SK-N-SH (cell line): ENCODE results near the gene PDZD2. TPM values are rescaled to one million over a fixed set of nuclear protein-coding genes. Genes with fewer than 3 reads are reported as not detected.

Source experiments
- CTCF ChIA-PET: fragments of 300-600, 350-600 bp; formaldehyde crosslinking; extraction: SDS; loops from one replicate; lab custom pipeline; 2021; lab: Yijun Ruan, JAX
- POLR2A ChIA-PET: fragments of 350-600 bp; sonication (Branson Sonifier 250); formaldehyde crosslinking; extraction: SDS; loops from one replicate; lab custom pipeline; 2020; ENCODE audit warnings: antibody characterized with exemption, inconsistent platforms; lab: Yijun Ruan, JAX
- DNase-seq: peaks from one replicate; pipeline ENCODE4 v3.0.0; 2012
- H2AFZ ChIP-seq: fragments of 200-600 bp; sonication (generic); 2 replicates; pipeline ENCODE4 v1.8.1; 2016; ENCODE audit warnings: antibody characterized with exemption, mild to moderate bottlenecking, low read depth
- H3F3A ChIP-seq: fragments of 200-600 bp; sonication (generic); replicated peaks from 2 replicates; pipeline ENCODE3; 2016; ENCODE audit warnings: antibody characterized with exemption, mild to moderate bottlenecking; ENCODE audit not compliant: insufficient read depth
- H3K27ac ChIP-seq, 2 experiments: fragments of 200-500 bp in 1 of 2; fragments of 200-600 bp in 1 of 2; sonication (Bioruptor generic) in 1 of 2; sonication (generic), shearing (Covaris generic) in 1 of 2; 2 replicates each; pipeline versions ENCODE4 v1.5.1 to v1.6.1; 2014 to 2016; ENCODE audit warnings: low read depth in 2 of 2, inconsistent platforms in 1 of 2, low read length in 1 of 2, mild to moderate bottlenecking in 1 of 2, mixed read lengths in 1 of 2
- H3K27me3 ChIP-seq: fragments of 200-600 bp; sonication (generic), shearing (Covaris generic); 2 replicates; pipeline ENCODE4 v1.6.1; 2016; ENCODE audit warnings: mixed run types; ENCODE audit not compliant: insufficient read depth
- H3K36me3 ChIP-seq, 2 experiments: fragments of 200-500 bp in 1 of 2; fragments of 200-600 bp in 1 of 2; sonication (Bioruptor generic) in 1 of 2; sonication (generic) in 1 of 2; replicated peaks in 1 of 2; 2 replicates each; pipeline versions ENCODE3 to v1.5.1; 2014 to 2016; ENCODE audit warnings: low read length in 1 of 2, mild to moderate bottlenecking in 1 of 2; ENCODE audit not compliant: insufficient read depth in 2 of 2, control insufficient read depth in 1 of 2
- H3K4me1 ChIP-seq, 2 experiments: fragments of 200-500 bp in 1 of 2; fragments of 200-600 bp in 1 of 2; sonication (Bioruptor generic) in 1 of 2; sonication (generic), shearing (Covaris generic) in 1 of 2; 2 replicates each; pipeline versions ENCODE4 v1.5.1 to v1.6.1; 2014 to 2016; ENCODE audit warnings: low read depth in 1 of 2, low read length in 1 of 2, mixed run types in 1 of 2; ENCODE audit not compliant: insufficient read depth in 2 of 2, control insufficient read depth in 1 of 2
- H3K4me2 ChIP-seq: fragments of 200-600 bp; sonication (generic), shearing (Covaris generic); 2 replicates; pipeline ENCODE4 v1.6.1; 2017; ENCODE audit warnings: mixed run types
- H3K4me3 ChIP-seq, 2 experiments: fragments of 200-500 bp in 1 of 2; fragments of 200-600 bp in 1 of 2; sonication (Bioruptor generic) in 1 of 2; sonication (generic), shearing (Covaris generic) in 1 of 2; 2 replicates each; pipeline versions ENCODE4 v1.5.1 to v1.8.1; 2014 to 2016; ENCODE audit warnings: low read depth in 2 of 2, inconsistent platforms in 1 of 2, low read length in 1 of 2, mild to moderate bottlenecking in 1 of 2, mixed read lengths in 1 of 2, moderate library complexity in 1 of 2
- H3K79me2 ChIP-seq: fragments of 200-600 bp; sonication (generic); 2 replicates; pipeline ENCODE4 v1.8.1; 2017; ENCODE audit warnings: mild to moderate bottlenecking; ENCODE audit not compliant: insufficient read depth
- H3K9ac ChIP-seq: fragments of 200-600 bp; sonication (generic); 2 replicates; pipeline ENCODE4 v1.6.1; 2017; ENCODE audit warnings: mixed run types
- H3K9me2 ChIP-seq: fragments of 200-600 bp; sonication (generic); 2 replicates; pipeline ENCODE4 v1.6.1; 2017; ENCODE audit warnings: mixed run types
- H3K9me3 ChIP-seq: fragments of 200-600 bp; sonication (generic); 2 replicates; pipeline ENCODE4 v1.6.1; 2017; ENCODE audit warnings: mixed run types, mild to moderate bottlenecking, moderate library complexity
- H4K20me1 ChIP-seq: fragments of 200-600 bp; sonication (generic); 2 replicates; pipeline ENCODE4 v1.6.1; 2017; ENCODE audit warnings: mild to moderate bottlenecking, mixed run types; ENCODE audit not compliant: insufficient read depth
- CHD2 ChIP-seq: fragments of 150-350 bp; IDR thresholded peaks from 2 replicates; pipeline ENCODE4 v1.6.1; 2018; ENCODE audit warnings: low read length; ENCODE audit not compliant: partially characterized antibody
- ELF1 ChIP-seq: IDR thresholded peaks from 2 replicates; pipeline ENCODE4 v1.4.0; 2012
- EP300 ChIP-seq, 2 experiments: IDR thresholded peaks; 2 replicates each; pipeline versions ENCODE4 v1.4.0 to v1.6.1; 2012; ENCODE audit warnings: borderline replicate concordance in 1 of 2, low read depth in 1 of 2, low read length in 1 of 2
- FOSL2 ChIP-seq: IDR thresholded peaks from 2 replicates; pipeline ENCODE4 v1.4.0; 2012; ENCODE audit warnings: low read depth, mild to moderate bottlenecking, moderate library complexity, borderline replicate concordance
- FOXJ3 ChIP-seq: sonication (generic); formaldehyde crosslinking; IDR thresholded peaks from 2 replicates; pipeline ENCODE4 v1.5.1; 2020; ENCODE audit warnings: mild to moderate bottlenecking, missing genetic modification reagents
- FOXM1 ChIP-seq: IDR thresholded peaks from 2 replicates; pipeline ENCODE4 v1.4.0; 2012; ENCODE audit warnings: low read depth, mild to moderate bottlenecking
- GABPA ChIP-seq: IDR thresholded peaks from 2 replicates; pipeline ENCODE4 v1.4.0; 2012; ENCODE audit warnings: low read depth, mild to moderate bottlenecking
- JUND ChIP-seq: IDR thresholded peaks from 2 replicates; pipeline ENCODE4 v1.4.0; 2012
- MXI1 ChIP-seq: IDR thresholded peaks from 2 replicates; pipeline ENCODE4 v1.6.1; 2012; ENCODE audit warnings: mild to moderate bottlenecking, low read depth, low read length, improper control_type of control experiment
- NFIC ChIP-seq: IDR thresholded peaks from 2 replicates; pipeline ENCODE4 v1.4.0; 2012; ENCODE audit warnings: borderline replicate concordance
- NRF1 ChIP-seq: IDR thresholded peaks from 2 replicates; pipeline ENCODE4 v1.6.1; 2012; ENCODE audit warnings: low read depth, mild to moderate bottlenecking, low read length
- PBX3 ChIP-seq: IDR thresholded peaks from 2 replicates; pipeline ENCODE4; 2012
- POLR2AphosphoS5 ChIP-seq: IDR thresholded peaks from 2 replicates; pipeline ENCODE4 v1.6.1; 2012; ENCODE audit warnings: low read depth, low read length
- RCOR1 ChIP-seq: fragments of 150-350 bp; IDR thresholded peaks from 2 replicates; pipeline ENCODE4 v1.6.1; 2017; ENCODE audit warnings: antibody characterized with exemption, low read length
- REST ChIP-seq: IDR thresholded peaks from 2 replicates; pipeline ENCODE4 v1.6.1; 2012; ENCODE audit warnings: mild to moderate bottlenecking, low read depth, low read length, moderate library complexity
- SIN3A ChIP-seq: IDR thresholded peaks from 2 replicates; pipeline ENCODE4 v1.6.1; 2012; ENCODE audit warnings: low read depth, mild to moderate bottlenecking, low read length, moderate library complexity, borderline replicate concordance
- SMC3 ChIP-seq: IDR thresholded peaks from 2 replicates; pipeline ENCODE4 v1.6.1; 2012; ENCODE audit warnings: low read depth, low read length, improper control_type of control experiment
- TAF1 ChIP-seq: IDR thresholded peaks from 2 replicates; pipeline ENCODE4 v1.6.1; 2012; ENCODE audit warnings: low read depth, mild to moderate bottlenecking, low read length, moderate library complexity, borderline replicate concordance
- USF1 ChIP-seq: IDR thresholded peaks from 2 replicates; pipeline ENCODE4 v1.4.0; 2012; ENCODE audit warnings: low read depth, borderline replicate concordance
- YY1 ChIP-seq: IDR thresholded peaks from 2 replicates; pipeline ENCODE4 v1.4.0; 2012; ENCODE audit warnings: low read depth, mild to moderate bottlenecking
- WGBS: methylation state at CpG from one replicate; pipeline ENCODE4 v1.1.6; 2017; ENCODE audit warnings: low lambda C conversion rate; 5-methylcytosine and 5-hydroxymethylcytosine counted together
- polyA plus RNA-seq, 3 experiments: library from polyadenylated mRNA; depleted of rRNA; stranded (reverse); fragments of >200 nt; gene quantifications; 2 replicates each; pipeline ENCODE4 v1.2.3, GENCODE V29; 2012
- TF ChIP-seq, protein P1 (sequence below): fragments of 150-350 bp; IDR thresholded peaks from 2 replicates; pipeline ENCODE4 v1.6.1; 2017; ENCODE audit warnings: antibody characterized with exemption, low read length, low read depth, borderline replicate concordance
- TF ChIP-seq, protein P2 (sequence below): fragments of 200-600 bp; sonication (generic); IDR thresholded peaks from 2 replicates; pipeline ENCODE4 v1.6.1; 2017; ENCODE audit warnings: antibody characterized with exemption, mild to moderate bottlenecking, moderate library complexity

PDZD2 gene
- polyA plus RNA-seq, 1 of the 3 experiments (the other 2 are of a cell fraction), result 0.13 TPM

DNA sequence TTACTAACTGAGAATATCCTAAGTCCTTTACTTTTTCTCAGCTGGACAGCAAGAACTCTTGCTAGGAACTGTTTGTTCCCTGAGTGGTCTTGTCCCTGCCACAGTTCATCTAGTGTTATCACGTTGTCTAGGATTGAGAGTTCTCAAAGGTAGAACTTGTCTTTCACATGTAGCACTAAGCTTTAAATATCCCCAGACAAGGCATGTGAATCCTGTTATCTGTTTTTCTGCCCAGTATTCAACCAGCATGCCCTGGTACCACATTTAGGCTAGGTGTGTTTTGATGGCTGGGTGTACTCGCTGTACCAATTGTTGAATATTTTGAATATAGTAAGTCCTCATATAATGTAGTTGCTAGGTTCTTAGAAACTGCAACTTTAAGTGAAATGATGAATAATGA is 27.9 kb upstream of the PDZD2 start:
- WGBS, result 73% methylated on average over 2 of the region's 2 CpGs
- Histone ChIP-seq H3K4me2 (no peak overlapping the region), H3K4me1 (no peaks in the 10 kb centered on the region), H3K27ac (no peak overlapping the region), H3K4me3 (no peak overlapping the region), H3K36me3 (no peaks in the 10 kb centered on the region), H3F3A (no peaks in the 10 kb centered on the region), H2AFZ (no peak overlapping the region), H3K79me2 (no peaks in the 10 kb centered on the region), H4K20me1 (no peaks in the 10 kb centered on the region), H3K9me3 (no peaks in the 10 kb centered on the region), H3K27me3 (no peaks in the 10 kb centered on the region; the same call in 1 of the 2 replicates), H3K9ac (no peak overlapping the region), H3K9me2 (no peaks in the 10 kb centered on the region)
- ChIA-PET CTCF (no interaction called here), POLR2A (no interaction called here)
- TF ChIP-seq YY1, result no peak
- TF ChIP-seq MXI1, result no peak
- no peak for TF ChIP-seq CHD2
- TF ChIP-seq SMC3, result no peak
- no peak for TF ChIP-seq ELF1
- no peak for TF ChIP-seq NFIC
- TF ChIP-seq SIN3A, result no peak
- no peak for DNase-seq

DNA sequence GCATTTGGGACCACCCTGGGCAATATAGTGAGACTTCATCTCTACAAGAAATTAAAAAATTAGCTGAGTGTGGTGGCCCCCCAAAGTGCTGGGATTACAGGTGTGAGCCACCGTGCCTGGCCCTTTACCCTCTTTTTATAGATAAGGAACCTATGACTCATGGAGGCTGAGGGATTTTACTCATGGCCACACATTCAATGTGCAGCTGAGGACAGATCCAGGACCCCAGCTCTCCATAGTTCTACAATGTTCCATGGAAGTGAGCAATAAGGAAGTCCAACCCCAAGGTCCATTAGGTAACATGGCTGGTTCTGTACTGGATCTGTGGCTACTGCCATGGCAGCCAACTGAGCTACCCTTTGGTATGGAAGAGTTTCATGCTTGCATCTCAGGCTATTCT is 25.3 kb upstream of the PDZD2 start:
- Histone ChIP-seq H3K4me2 (no peak overlapping the region), H3K79me2 (no peaks in the 10 kb centered on the region), H3K36me3 (no peaks in the 10 kb centered on the region), H3F3A (no peaks in the 10 kb centered on the region), H3K9me2 (no peaks in the 10 kb centered on the region), H2AFZ (no peak overlapping the region), H3K9ac (no peak overlapping the region), H3K27ac (no peak overlapping the region), H3K9me3 (no peaks in the 10 kb centered on the region), H3K4me1 (peaks cover 0 to 5% of the 10 kb centered on the region in 2 experiments; a peak in 1 of 4 replicates), H3K27me3 (no peaks in the 10 kb centered on the region), H3K4me3 (no peak overlapping the region), H4K20me1 (no peaks in the 10 kb centered on the region)
- 27% methylated on average over 1 of the region's 1 CpG for WGBS
- CTCF ChIA-PET, result interaction anchor here (1.3 kb wide), 2 partner anchors 25 to 195 kb away, joined by 3 read pairs; no protein-coding TSS in a partner anchor
- POLR2A ChIA-PET, result no interaction called here
- DNase-seq, result no peak
- TF ChIP-seq JUND (no peak), FOXM1 (no peak), FOXJ3 (no peak), NRF1 (no peak), ELF1 (no peak), EP300 (IDR thresholded peaks at IDR 0.05; ENCODE audit: borderline replicate concordance in 1 of 2, low read depth in 1 of 2, low read length in 1 of 2) (no peak), RCOR1 (no peak), SMC3 (no peak), TAF1 (no peak), FOSL2 (no peak), POLR2AphosphoS5 (no peak), USF1 (no peak), GABPA (no peak), REST (no peak), SIN3A (no peak), PBX3 (no peak), NFIC (no peak)
- TF ChIP-seq, protein P1, sequence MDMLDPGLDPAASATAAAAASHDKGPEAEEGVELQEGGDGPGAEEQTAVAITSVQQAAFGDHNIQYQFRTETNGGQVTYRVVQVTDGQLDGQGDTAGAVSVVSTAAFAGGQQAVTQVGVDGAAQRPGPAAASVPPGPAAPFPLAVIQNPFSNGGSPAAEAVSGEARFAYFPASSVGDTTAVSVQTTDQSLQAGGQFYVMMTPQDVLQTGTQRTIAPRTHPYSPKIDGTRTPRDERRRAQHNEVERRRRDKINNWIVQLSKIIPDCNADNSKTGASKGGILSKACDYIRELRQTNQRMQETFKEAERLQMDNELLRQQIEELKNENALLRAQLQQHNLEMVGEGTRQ, result no peak
- TF ChIP-seq, protein P2, sequence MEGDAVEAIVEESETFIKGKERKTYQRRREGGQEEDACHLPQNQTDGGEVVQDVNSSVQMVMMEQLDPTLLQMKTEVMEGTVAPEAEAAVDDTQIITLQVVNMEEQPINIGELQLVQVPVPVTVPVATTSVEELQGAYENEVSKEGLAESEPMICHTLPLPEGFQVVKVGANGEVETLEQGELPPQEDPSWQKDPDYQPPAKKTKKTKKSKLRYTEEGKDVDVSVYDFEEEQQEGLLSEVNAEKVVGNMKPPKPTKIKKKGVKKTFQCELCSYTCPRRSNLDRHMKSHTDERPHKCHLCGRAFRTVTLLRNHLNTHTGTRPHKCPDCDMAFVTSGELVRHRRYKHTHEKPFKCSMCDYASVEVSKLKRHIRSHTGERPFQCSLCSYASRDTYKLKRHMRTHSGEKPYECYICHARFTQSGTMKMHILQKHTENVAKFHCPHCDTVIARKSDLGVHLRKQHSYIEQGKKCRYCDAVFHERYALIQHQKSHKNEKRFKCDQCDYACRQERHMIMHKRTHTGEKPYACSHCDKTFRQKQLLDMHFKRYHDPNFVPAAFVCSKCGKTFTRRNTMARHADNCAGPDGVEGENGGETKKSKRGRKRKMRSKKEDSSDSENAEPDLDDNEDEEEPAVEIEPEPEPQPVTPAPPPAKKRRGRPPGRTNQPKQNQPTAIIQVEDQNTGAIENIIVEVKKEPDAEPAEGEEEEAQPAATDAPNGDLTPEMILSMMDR, result no peak
